ENCODE results near the gene SMU1.

DNA sequence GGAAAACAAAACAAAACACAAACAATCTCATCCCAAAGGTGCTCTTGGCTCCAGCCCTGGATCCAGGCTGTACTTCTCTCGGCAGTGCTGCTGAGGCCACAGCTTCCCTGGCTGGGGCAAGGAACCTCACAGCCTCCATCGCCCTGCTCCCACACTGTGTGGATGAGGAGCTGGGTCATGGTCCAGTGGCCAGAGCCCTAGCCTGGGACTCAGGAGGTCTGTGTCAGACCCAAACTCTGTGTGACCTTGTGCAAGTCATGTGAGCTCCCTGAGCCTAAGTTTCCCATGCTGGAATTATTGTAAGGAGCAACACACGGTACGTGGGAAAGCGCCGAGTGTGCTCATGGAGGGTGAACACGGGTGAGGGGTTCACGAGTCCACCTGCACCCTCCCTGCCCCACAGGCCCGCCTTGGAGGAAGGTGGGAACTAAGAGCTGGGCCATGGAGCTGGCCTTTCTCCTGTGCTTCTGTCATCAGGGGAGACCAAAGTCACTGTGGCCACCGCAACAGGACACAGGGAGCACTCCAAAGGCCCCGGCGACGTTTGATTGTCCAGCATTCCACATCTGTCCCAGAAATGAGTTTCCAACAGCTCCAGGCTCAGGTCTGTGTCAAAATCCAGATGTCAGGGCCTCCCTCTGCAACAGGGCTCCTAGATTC is 26.2 kb upstream of the SMU1 start:
- no peak for TF ChIP-seq EZH2phosphoT487 (IDR thresholded peaks at IDR 0.05; ENCODE audit: low read depth, severe bottlenecking, unreplicated experiment)
- TF ChIP-seq, protein P1, sequence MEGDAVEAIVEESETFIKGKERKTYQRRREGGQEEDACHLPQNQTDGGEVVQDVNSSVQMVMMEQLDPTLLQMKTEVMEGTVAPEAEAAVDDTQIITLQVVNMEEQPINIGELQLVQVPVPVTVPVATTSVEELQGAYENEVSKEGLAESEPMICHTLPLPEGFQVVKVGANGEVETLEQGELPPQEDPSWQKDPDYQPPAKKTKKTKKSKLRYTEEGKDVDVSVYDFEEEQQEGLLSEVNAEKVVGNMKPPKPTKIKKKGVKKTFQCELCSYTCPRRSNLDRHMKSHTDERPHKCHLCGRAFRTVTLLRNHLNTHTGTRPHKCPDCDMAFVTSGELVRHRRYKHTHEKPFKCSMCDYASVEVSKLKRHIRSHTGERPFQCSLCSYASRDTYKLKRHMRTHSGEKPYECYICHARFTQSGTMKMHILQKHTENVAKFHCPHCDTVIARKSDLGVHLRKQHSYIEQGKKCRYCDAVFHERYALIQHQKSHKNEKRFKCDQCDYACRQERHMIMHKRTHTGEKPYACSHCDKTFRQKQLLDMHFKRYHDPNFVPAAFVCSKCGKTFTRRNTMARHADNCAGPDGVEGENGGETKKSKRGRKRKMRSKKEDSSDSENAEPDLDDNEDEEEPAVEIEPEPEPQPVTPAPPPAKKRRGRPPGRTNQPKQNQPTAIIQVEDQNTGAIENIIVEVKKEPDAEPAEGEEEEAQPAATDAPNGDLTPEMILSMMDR (IDR thresholded peaks at IDR 0.05; ENCODE audit: poor library complexity) = no peak
- no peak for TF ChIP-seq EZH2 (IDR thresholded peaks at IDR 0.05; ENCODE audit: borderline replicate concordance)

All from hepatocyte (in vitro differentiated cells).